Activated effector memory CD4-positive, alpha-beta T cell treated with Interleukin-2 at 50 U/mL for 16 hours (primary cell): ENCODE results near the gene CIC.
"Not testable (repeated sequence)": the region's sequence is repeated elsewhere in the genome, so short reads cannot be mapped to it uniquely, and the experiment has no call there.

Experiments
- DNase-seq: peaks from one replicate; pipeline ENCODE4 v3.0.0-alpha.2; 2020

The CIC gene

DNA sequence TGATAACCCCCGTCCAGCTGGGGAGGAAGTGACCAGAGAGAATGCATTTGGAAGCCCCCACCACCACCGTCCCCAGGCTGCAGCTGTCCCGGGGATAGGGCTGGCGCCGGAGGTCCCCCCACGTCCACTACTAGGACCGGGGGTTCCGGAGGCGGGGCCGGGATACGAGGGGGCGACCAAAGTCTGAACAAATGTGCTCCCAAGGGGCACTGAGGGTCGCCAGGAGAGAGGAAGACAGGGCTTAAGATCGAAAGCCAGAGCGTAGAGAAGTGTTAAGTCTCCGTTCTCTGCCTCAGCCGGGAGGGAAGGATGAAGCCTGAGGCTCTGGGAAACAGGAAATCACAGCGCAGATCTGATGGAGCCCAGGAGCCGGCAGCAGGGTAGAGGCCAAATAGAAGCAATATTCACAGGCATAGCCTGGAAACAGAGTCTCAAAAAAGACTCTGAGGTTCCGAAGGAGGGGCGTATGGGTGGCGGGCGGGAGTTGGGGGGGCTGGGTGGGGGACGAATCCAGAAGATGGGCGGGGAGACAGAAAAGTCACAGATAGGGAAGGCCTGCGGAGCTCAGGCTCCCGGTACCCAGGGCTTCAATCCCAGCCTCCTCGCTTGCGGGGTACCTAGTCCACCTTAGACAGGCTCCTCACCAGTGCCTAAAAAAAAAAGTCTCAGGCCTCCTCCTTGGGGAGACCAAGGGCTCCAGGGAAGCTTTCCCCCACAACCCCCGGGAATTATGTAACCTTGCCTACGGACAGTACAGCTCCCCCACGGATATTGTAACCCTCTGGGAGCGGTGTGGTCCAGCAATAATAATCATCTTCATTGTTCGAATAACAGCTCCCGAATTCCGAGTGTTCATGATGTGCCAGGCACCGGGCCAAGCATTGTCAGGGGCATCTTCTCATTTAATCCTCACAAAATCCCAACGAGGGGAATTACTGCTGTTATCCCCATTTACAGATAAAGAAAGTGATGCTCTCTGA, 13.0 kb upstream of the CIC start:
- DNase-seq: no peak

GRCh38 chr19:42257842-42258241, 11.2 kb upstream of the CIC start:
- not testable (repeated sequence) for DNase-seq

GRCh38 chr19:42261763-42262162, 7.3 kb upstream of the CIC start:
- no peak for DNase-seq

DNA sequence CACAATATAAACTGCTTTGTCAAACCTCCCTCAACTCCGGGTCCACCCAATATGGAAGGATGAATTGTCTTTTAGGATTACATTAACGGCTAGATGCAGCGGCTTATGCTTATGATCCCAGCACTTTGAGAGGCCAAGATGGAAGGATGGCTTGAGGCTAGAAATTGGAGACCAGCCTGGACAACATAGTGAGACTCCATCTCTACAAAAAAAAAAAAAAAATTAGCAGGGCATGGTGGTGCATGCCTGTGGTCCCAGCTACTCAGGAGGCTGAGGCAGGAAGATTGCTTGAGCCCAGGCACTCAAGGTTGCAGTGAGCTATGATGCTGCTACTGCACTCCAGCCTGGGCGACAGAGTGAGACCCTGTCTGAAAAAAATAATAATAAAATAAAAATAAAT, 2.9 kb upstream of the CIC start:
- DNase-seq: not testable (repeated sequence)

GRCh38 chr19:42266928-42267603, 2.0 kb upstream of the CIC start:
- DNase-seq: not testable (repeated sequence)

DNA sequence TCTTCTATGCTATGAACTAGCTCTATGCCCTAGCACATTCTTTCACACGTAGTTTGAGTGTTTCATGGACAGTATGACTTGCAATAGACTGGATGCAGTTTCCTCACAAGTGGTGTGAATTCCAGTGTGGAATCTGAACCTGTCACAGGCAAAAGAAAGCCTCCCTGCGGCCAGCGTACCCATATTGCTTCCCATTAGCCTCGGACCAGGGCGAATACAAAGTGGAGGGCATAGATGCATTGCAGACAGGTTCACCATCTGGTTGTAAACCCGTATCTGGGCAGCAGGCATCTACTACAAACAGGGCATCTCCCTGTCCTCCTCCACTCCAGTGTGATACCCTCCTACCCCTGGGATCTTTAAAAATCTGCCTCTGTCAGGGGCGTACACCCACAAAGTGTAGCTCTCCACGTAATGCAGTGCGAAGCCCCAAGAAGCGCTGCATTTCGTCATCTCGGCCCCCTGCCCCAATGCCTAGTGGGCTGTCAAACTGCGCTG, 1.4 kb upstream of the CIC start:
- no peak for DNase-seq

DNA sequence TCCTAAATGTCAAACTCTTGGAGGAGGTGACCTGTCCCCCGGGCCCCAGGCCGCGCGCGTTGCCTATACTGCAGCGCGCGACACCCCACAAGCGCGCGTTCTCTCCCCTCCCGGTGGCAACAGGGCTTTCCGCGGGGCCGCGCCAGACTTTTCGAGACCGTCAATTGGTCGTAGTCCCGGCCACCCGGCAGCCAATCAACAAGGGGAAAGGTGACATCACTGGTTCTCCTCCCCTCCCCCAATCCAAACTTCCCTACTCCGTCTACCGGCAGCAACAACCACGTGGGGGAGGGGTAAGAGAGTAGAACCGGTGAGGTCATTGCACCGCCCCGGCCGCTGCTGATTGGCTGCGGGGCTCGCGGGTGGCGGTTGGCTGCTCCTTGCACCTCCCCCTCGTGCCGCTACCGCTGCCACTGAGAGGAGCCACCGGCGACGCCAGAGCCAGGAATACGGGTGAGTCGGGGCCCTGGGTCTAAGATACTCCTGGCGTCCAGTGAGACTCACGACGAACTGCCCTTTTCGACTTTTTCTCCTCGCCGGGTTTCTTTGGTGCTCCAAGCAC, 829 bp upstream of the CIC start:
- peak; percentile 98 for DNase-seq

DNA sequence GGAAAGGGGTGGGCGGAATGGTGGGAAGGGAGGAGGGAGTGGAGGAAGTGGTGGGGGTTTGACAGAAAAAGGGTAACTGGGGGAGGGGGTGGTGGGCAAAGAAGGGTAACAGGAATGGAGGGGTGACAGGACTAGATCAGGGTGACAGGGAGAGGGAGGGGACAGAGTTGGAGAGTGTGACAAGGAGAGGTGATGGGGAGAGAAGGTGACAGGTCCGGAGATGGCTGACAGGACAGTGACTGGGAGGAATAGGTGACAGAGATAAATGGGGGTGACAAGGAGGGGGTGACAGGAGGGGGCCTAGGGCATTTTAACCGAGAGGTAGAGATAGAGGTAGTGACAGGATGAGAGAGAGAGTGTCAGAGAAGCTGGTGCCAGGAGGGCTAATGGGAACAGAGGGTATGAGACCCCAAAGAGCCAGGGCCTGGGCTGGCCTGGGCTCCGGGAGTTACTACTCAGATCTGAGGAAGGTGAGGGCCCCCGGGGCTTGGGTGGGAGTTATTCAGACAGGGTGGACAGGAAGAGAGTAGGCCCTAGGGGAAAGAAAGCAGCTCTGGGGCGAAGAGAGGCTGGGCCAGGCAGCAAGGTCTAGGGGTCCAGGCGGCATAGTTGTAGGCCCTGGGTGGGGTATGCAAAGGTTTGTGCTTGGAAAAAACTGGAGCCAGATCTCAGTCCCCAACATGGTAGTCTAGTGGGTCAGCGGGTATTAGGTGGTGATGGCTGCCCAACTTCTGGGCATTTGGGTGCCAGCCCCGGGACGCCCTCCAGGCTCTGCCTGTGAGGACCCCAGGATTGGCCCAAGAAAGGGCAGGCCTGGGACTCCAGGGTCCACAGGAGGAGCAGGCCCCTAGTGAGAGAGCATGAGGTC, 660 bp downstream of the CIC start:
- no peak for DNase-seq

GRCh38 chr19:42270346-42271044, 1.4 kb downstream of the CIC start:
- peak; percentile 45 for DNase-seq

- DNase-seq: no peak
Measured at GRCh38 chr19:42271045-42271419, 2.0 kb downstream of the CIC start.

- no peak for DNase-seq
Measured at GRCh38 chr19:42271861-42272534, 2.9 kb downstream of the CIC start.

DNA sequence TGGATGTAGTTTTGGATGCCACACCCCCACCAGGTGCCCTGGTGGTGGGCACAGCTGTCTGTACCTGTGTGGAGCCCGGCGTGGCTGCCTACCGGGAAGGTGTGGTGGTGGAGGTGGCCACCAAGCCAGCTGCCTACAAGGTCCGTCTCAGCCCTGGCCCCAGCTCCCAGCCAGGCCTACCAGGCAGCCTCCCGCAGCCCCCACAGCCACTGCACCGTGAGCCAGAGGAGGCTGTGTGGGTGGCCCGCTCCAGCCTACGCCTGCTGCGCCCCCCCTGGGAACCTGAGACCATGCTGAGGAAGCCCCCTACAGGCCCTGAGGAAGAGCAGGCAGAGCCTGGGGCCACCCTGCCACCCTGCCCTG, 3.5 kb downstream of the CIC start:
- no peak for DNase-seq

GRCh38 chr19:42272989-42273406, 3.9 kb downstream of the CIC start:
- DNase-seq: no peak

DNA sequence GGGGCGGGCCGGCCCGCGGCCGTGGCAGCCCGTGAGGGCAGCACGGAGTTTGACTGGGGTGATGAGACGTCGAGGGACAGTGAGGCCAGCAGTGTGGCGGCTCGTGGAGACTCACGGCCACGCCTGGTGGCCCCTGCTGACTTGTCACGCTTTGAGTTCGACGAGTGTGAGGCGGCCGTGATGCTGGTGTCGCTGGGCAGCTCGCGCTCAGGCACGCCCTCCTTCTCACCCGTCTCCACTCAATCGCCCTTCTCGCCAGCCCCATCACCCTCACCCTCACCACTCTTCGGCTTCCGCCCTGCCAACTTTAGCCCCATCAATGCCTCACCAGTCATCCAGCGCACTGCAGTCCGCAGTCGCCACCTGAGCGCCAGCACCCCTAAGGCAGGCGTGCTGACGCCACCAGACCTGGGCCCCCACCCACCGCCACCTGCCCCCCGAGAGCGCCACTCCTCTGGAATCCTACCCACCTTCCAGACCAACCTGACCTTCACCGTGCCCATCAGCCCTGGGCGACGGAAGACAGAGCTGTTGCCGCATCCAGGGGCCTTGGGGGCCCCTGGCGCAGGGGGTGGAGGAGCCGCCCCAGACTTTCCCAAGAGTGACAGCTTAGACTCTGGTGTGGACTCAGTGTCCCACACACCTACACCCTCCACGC, 4.5 kb downstream of the CIC start:
- no peak for DNase-seq

GRCh38 chr19:42274065-42274682, 5.1 kb downstream of the CIC start:
- DNase-seq: no peak

DNA sequence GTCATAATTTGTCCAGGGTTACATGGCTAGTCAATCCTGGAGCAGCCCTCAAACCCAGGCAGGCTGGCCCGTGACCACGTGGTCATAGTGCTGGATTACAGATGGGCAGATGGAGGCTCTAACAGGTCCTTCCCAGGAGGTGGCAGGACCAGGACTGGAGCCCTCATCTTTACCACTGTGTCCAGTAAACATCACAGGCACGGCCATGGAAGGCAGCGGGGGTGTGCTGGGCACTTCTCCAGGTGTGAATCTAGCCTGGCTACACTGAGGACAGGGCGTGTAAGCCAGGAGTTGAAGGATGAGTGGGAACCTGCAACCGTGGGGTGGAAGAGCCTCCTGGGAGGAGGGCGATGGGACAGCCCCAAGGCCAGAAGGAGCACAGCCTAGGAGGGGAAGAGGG, 6.1 kb downstream of the CIC start:
- no peak for DNase-seq

GRCh38 chr19:42275517-42275916, 6.5 kb downstream of the CIC start:
- DNase-seq: no peak

GRCh38 chr19:42276284-42276683, 7.2 kb downstream of the CIC start:
- no peak for DNase-seq

GRCh38 chr19:42276821-42277220, 7.8 kb downstream of the CIC start:
- no peak for DNase-seq

DNA sequence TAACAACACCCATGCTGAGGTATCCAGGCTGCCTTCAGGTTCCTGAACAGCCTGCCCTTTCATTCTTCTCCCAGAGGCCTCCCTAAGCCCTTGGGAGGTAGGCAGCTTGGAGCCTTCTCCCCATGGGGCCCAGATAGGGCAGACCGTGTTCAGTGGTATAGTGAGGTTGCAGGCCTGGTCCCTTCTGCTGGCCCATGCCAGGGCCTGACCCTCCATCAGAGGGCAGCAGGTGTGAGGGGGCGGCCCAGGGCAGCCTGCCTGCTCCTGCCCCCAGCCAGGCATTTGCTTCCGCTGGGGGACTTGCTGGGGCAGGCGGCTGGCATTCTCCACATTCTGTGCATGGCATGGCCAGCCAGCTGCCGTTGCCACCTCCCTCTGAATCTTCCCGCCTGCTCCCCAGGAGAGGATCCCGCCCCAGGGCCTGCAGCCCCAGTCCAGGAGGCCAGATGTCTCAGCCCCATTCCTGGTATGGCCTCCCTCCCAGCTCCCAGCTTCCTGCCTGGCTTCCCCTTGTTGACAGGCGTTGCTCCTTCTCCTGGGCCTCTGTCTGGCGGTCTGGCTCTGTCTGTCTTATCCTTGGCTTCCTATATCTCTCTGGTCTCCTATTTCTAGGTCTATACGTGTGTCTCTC, 8.9 kb downstream of the CIC start:
- no peak for DNase-seq
